GM23248 (cell line): Measurements from ENCODE around the gene SMARCE1. TPM values are rescaled to one million over a fixed set of nuclear protein-coding genes. Genes with fewer than 3 reads are reported as not detected.

ENCODE experiments used
- DNase-seq: peaks from one replicate; pipeline ENCODE4 v3.0.0-alpha.2; 2015
- H2AFZ ChIP-seq: fragments of 200-600 bp; sonication (generic); 2 replicates; pipeline ENCODE4 v1.6.1; 2016; ENCODE audit warnings: antibody characterized with exemption
- H3F3A ChIP-seq: fragments of 200-600 bp; sonication (generic); 2 replicates; pipeline ENCODE4 v1.6.1; 2016; ENCODE audit warnings: mild to moderate bottlenecking, antibody characterized with exemption, mixed run types; ENCODE audit not compliant: insufficient read depth
- H3K27ac ChIP-seq: fragments of 200-600 bp; sonication (generic); 2 replicates; pipeline ENCODE4 v1.5.1; 2016; ENCODE audit warnings: mild to moderate bottlenecking
- H3K27me3 ChIP-seq: fragments of 200-600 bp; sonication (generic); replicated peaks from 2 replicates; pipeline ENCODE4 v1.6.1; 2016; ENCODE audit warnings: mild to moderate bottlenecking; ENCODE audit not compliant: insufficient read depth
- H3K36me3 ChIP-seq: fragments of 200-600 bp; sonication (generic); 2 replicates; pipeline ENCODE4 v1.6.1; 2016; ENCODE audit warnings: low read depth, mild to moderate bottlenecking
- H3K4me1 ChIP-seq: fragments of 200-600 bp; sonication (generic); 2 replicates; pipeline ENCODE4 v1.6.1; 2016; ENCODE audit warnings: mild to moderate bottlenecking; ENCODE audit not compliant: insufficient read depth
- H3K4me2 ChIP-seq: fragments of 200-600 bp; sonication (generic); one replicate; pipeline ENCODE4 v1.6.1; 2016; ENCODE audit warnings: mild to moderate bottlenecking; ENCODE audit not compliant: unreplicated experiment
- H3K4me3 ChIP-seq: fragments of 200-600 bp; sonication (generic); 2 replicates; pipeline ENCODE4 v1.5.1; 2016; ENCODE audit warnings: mild to moderate bottlenecking
- H3K79me2 ChIP-seq: fragments of 200-600 bp; sonication (generic); 2 replicates; pipeline ENCODE4 v1.6.1; 2016; ENCODE audit warnings: mild to moderate bottlenecking; ENCODE audit not compliant: insufficient read depth
- H3K9ac ChIP-seq: fragments of 200-600 bp; sonication (generic); 2 replicates; pipeline ENCODE4 v1.6.1; 2016; ENCODE audit warnings: mild to moderate bottlenecking
- H3K9me2 ChIP-seq: fragments of 200-600 bp; sonication (generic); 2 replicates; pipeline ENCODE4 v1.6.1; 2016; ENCODE audit warnings: mixed run types, mild to moderate bottlenecking, moderate library complexity; ENCODE audit not compliant: insufficient read depth
- H3K9me3 ChIP-seq: fragments of 200-600 bp; sonication (generic); one replicate; pipeline ENCODE4 v1.6.1; 2017; ENCODE audit warnings: low read depth
- H4K20me1 ChIP-seq: fragments of 200-600 bp; sonication (generic); 2 replicates; pipeline ENCODE4 v1.6.0; 2016; ENCODE audit not compliant: insufficient read depth
- EZH2 ChIP-seq: fragments of 200-600 bp; sonication (generic); IDR thresholded peaks from 2 replicates; pipeline ENCODE4 v1.6.1; 2018; ENCODE audit warnings: antibody characterized with exemption, mild to moderate bottlenecking; ENCODE audit not compliant: insufficient read depth, poor library complexity, severe bottlenecking
- EZH2phosphoT487 ChIP-seq: fragments of 200-600 bp; sonication (generic); IDR thresholded peaks from 2 replicates; pipeline ENCODE4 v1.6.1; 2018; ENCODE audit warnings: antibody characterized with exemption, moderate library complexity, mild to moderate bottlenecking, low read depth; ENCODE audit not compliant: insufficient read depth
- WGBS, 2 experiments: methylation state at CpG; one replicate each; pipeline ENCODE4 v1.1.6; 2015 to 2017; ENCODE audit warnings: low lambda C conversion rate in 2 of 2, low coverage in 1 of 2; ENCODE audit errors: missing lambda C conversion rate in 2 of 2; 5-methylcytosine and 5-hydroxymethylcytosine counted together
- in situ Hi-C: fragments of 300-500 bp; cut with MboI; formaldehyde crosslinking; loops from 2 replicates; pipeline ENCODE4 v1.15.0; 2020
- polyA plus RNA-seq: library from polyadenylated mRNA; unstranded; fragments of >200 nt; fragmentation: Nextera tagmentation; extraction: Ambion mirVana; gene quantifications from 2 replicates; pipeline ENCODE4 v1.2.1, GENCODE V29; 2016
- total RNA-seq: library from RNA; depleted of rRNA; stranded (reverse); fragments of >200 nt; shearing (Covaris generic); gene quantifications from 2 replicates; pipeline ENCODE4 v1.2.3, GENCODE V29; 2014

Gene SMARCE1
- total and polyA plus RNA-seq, 2 experiments from 2014 or later, result 67.4 to 144 TPM

DNA sequence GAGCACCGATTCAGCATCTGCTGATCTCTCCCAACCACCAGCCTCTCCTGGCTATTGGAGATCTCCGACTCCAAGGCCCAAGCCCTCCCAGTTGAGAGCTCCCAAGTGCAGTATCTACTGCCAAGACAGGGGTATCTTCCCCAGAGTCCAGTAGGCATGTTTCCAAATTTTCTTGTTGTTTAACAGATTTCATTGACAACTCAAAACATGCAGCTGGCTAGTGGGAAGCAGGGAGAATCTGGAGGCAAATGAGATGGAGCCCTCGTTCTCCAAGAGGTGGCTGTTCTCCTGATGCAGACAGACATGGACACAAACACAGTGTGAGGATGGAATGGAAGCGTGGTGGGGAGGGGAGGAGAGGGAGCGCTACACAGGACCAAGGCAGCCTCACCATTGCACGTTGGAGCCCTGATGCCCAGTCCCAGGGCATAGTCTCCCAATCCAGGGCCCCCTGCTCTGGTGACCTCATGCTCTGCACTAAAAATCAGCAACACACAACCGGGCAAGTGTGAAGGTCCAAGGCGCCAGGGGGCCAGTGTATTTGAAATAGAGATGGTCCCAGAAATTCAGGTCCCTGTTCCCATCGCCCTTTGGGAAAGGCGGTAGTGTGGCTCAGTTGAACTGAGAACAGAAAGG lies 31.7 kb downstream of the SMARCE1 start:
- DNase-seq, result no peak
- Histone ChIP-seq H3K9me3 (no peaks in the 10 kb centered on the region), H3K36me3 (no peaks in the 10 kb centered on the region), H3F3A (no peaks in the 10 kb centered on the region), H2AFZ (no peak overlapping the region), H3K79me2 (no peaks in the 10 kb centered on the region), H3K9me2 (no peaks in the 10 kb centered on the region), H3K4me1 (no peaks in the 10 kb centered on the region), H3K4me3 (no peak overlapping the region), H3K9ac (no peak overlapping the region), H3K4me2 (no peak overlapping the region), H3K27ac (no peak overlapping the region), H4K20me1 (no peaks in the 10 kb centered on the region), H3K27me3 (peaks cover 32% of the 10 kb centered on the region)
- no peak for TF ChIP-seq EZH2phosphoT487
- TF ChIP-seq EZH2, result no peak
- 65 to 71% methylated on average over 10 of the region's 10 CpGs for WGBS, 2 experiments
- in situ Hi-C loops, result loop anchor here (10.0 to 25.0 kb wide), 2 partner anchors 169 to 1046 kb away; partner anchors contain the start of gene KRT27

DNA sequence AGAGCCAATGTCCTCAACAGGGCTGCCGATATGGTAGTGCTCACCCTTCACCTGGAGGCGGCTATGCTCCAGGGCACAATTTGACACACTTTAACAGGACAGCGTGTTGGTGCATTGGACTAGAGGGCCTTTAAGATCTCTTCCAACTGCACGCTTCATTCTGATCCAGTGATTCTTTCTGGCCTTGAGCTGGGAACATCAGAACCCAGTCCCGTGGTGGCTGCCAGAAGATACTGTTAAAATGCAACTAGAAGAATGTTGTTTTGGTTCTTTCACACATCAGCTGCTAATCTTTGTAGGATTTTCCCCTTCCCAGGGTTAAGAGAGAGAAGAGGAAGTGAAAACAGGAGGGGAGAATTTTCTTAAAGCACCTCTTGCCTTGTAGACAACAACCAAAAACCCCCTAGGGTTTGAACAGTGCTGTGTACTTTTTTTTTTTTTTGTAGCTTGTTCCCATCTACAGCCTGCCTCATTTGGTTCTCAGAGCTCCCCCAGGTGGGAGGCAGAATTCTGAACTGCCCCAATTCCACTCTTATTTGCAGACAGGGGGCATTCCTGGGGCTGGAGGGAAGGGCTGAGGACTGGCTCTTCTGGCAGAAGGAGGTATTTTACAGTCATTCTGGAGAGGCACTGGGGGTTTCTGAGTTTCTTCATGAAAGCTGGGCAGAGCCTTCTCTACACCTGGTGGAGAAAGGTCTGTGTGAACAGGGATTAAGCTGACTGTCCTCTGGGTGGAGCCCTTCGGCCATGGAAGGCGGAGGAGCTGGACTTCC lies 32.4 kb downstream of the SMARCE1 start:
- in situ Hi-C loops, result loop anchor here (10.0 to 25.0 kb wide), 2 partner anchors 170 to 1047 kb away; partner anchors contain the start of gene KRT27
- Histone ChIP-seq H3F3A (no peaks in the 10 kb centered on the region), H2AFZ (no peak overlapping the region), H3K4me3 (no peak overlapping the region), H3K27me3 (peaks cover 32% of the 10 kb centered on the region), H3K4me1 (no peaks in the 10 kb centered on the region), H3K9me2 (no peaks in the 10 kb centered on the region), H4K20me1 (no peaks in the 10 kb centered on the region), H3K9me3 (no peaks in the 10 kb centered on the region), H3K9ac (no peak overlapping the region), H3K27ac (no peak overlapping the region), H3K4me2 (no peak overlapping the region), H3K79me2 (no peaks in the 10 kb centered on the region), H3K36me3 (no peaks in the 10 kb centered on the region)
- peak; percentile 58 for DNase-seq
- WGBS, 2 experiments, result 50 to 54% methylated on average over 7 of the region's 7 CpGs
- no peak for TF ChIP-seq EZH2phosphoT487

DNA sequence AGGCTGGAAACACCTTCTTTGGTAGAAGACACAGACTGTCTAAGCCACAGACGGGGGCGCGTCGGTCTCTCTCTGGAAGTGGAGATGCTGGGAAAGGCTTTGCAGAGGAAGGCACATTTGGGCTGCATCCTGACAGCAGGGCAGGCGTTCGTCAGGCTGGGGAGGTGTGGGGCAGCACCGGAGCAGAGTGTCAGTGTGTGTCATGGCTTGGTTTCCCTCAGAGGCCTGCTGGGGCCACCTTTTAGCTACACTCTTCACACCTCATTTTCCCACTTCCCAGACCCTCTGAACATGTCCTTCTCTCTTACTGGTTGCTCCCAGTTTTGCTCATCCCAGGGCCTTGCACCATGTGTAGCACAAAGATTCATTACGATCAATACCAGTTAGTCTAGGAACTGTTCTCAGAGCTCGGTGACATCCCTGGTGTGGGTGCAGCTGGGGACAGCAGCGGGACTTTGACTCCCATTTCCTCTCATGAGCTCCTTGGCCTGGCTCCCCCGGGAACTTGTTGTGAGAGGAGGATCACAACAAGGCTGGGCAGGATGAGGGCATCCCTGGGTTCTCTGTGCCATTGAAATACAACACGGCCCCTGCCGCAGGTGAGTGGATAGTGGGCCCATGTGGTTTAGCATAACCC lies 33.1 kb downstream of the SMARCE1 start:
- H3K9ac ChIP-seq, result no peak overlapping the region
- 64 to 69% methylated on average over 13 of the region's 13 CpGs for WGBS, 2 experiments
- in situ Hi-C loops, result loop anchor here (10.0 to 25.0 kb wide), 2 partner anchors 170 to 1048 kb away; partner anchors contain the start of gene KRT27
- H3K27me3 ChIP-seq, result peaks cover 32% of the 10 kb centered on the region
- H3K79me2 ChIP-seq, result no peaks in the 10 kb centered on the region
- no peak overlapping the region for H2AFZ ChIP-seq
- no peaks in the 10 kb centered on the region for H3K9me3 ChIP-seq
- TF ChIP-seq EZH2phosphoT487, result no peak
- TF ChIP-seq EZH2, result no peak
- H4K20me1 ChIP-seq, result no peaks in the 10 kb centered on the region
- DNase-seq, result no peak
- H3K27ac ChIP-seq, result no peak overlapping the region
- H3K9me2 ChIP-seq, result no peaks in the 10 kb centered on the region
- no peak overlapping the region for H3K4me2 ChIP-seq
- no peaks in the 10 kb centered on the region for H3K4me1 ChIP-seq
- H3F3A ChIP-seq, result no peaks in the 10 kb centered on the region
- no peak overlapping the region for H3K4me3 ChIP-seq
- no peaks in the 10 kb centered on the region for H3K36me3 ChIP-seq

DNA sequence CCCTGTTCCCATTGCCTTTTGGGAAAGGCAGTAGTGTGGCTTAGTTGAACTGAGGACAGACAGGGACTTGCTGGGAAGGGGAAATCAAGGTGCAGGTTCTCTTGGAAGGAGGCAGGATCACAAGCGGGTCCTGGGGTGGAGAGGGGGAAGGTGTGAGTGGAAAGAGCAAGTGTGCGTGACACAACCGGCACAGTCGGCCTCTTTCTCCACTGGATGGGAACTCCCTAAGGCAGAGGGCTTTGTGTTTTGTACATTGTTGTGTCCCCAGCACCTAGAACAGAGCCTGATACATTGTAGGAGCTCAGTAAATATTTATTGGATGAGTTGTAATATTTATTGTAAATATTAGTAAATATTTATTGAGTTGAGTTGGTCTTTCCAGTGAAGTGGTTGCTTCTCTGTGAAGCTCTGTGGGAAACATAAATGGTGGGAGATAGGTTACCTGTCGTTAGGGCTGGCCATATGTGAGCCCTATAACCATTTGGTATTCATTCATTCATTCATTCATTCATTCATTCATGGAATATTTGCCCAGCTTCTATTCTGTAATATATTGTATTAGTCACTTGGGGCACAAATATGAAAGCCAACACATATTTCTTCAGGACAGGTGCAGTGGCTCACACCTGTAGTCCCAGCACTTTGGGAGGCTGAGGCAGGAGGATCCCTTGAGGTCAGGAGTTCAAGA lies 34.0 kb downstream of the SMARCE1 start:
- no peaks in the 10 kb centered on the region for H3K9me2 ChIP-seq
- in situ Hi-C loops, result loop anchor here (10.0 to 25.0 kb wide), 2 partner anchors 171 to 1049 kb away; partner anchors contain the start of gene KRT27
- no peaks in the 10 kb centered on the region for H4K20me1 ChIP-seq
- H3K9ac ChIP-seq, result no peak overlapping the region
- 72 to 73% methylated on average over 5 of the region's 5 CpGs for WGBS, 2 experiments
- no peaks in the 10 kb centered on the region for H3K79me2 ChIP-seq
- H3K36me3 ChIP-seq, result no peaks in the 10 kb centered on the region
- H3K27ac ChIP-seq, result no peak overlapping the region
- DNase-seq, result no peak
- no peak for TF ChIP-seq EZH2phosphoT487
- no peak for TF ChIP-seq EZH2
- H2AFZ ChIP-seq, result no peak overlapping the region
- H3K4me1 ChIP-seq, result no peaks in the 10 kb centered on the region
- peaks cover 32% of the 10 kb centered on the region for H3K27me3 ChIP-seq
- no peak overlapping the region for H3K4me3 ChIP-seq
- no peaks in the 10 kb centered on the region for H3F3A ChIP-seq
- H3K9me3 ChIP-seq, result no peaks in the 10 kb centered on the region
- H3K4me2 ChIP-seq, result no peak overlapping the region
